ENCODE results near the gene LLGL2. TPM values are rescaled to one million over a fixed set of nuclear protein-coding genes. Genes with fewer than 3 reads are reported as not detected.

LLGL2 gene
- total and polyA plus RNA-seq, 10 of the 15 experiments (the other 5 are each of a cell fraction or from before 2014, with no cell fraction given): 0.21 to 9.9 (median 4.5) TPM

DNA sequence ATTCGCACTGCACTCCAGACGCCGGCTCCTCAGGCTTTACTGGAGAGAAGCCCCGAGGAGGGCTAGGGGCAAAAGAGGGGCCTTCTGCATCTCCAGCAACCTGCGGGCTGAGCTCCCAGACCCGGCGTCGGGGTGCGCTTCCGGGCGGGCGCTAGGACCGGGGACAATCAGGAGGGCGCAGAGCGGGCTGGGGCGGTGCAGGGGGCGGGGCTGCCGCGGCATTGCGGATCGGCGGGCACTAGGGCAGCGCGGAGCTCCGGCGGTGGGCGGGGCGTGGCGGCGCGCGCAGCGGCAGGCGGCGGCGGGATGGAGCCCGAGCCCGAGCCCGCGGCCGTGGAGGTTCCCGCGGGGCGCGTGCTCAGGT lies 9.3 kb upstream of the LLGL2 start, which contains the start of gene TSEN54 (continued):
- TF ChIP-seq ZBTB33 (IDR thresholded peaks at IDR 0.05) (no peak), NFIC (IDR thresholded peaks at IDR 0.05; ENCODE audit: low read depth, low read length) (no peak), CBX5 (IDR thresholded peaks at IDR 0.05; ENCODE audit: low read depth) (no peak), MXI1 (IDR thresholded peaks at IDR 0.05; ENCODE audit: low read depth, low read length) (no peak), MTA3 (IDR thresholded peaks at IDR 0.05; ENCODE audit: borderline replicate concordance, low read length) (no peak), ETV6 (conservative IDR thresholded peaks at IDR 0.05 in 1 of 2, IDR thresholded peaks at IDR 0.05 in 1 of 2; ENCODE audit: borderline replicate concordance in 1 of 2, low read depth in 1 of 2) (no peak), CUX1 (IDR thresholded peaks at IDR 0.05; ENCODE audit: insufficient replicate concordance, low read depth, low read length) (no peak), POLR2AphosphoS2 (IDR thresholded peaks at IDR 0.05; ENCODE audit: low read depth, low read length) (no peak), MEF2A (IDR thresholded peaks at IDR 0.05; ENCODE audit: insufficient read depth, low read depth, low read length) (no peak), SMAD1 (IDR thresholded peaks at IDR 0.05; ENCODE audit: low read depth, partially characterized antibody) (no peak), FOXM1 (IDR thresholded peaks at IDR 0.05; ENCODE audit: low read depth, low read length) (no peak), ASH2L (IDR thresholded peaks at IDR 0.05; ENCODE audit: borderline replicate concordance, low read depth) (no peak), TARDBP (IDR thresholded peaks at IDR 0.05; ENCODE audit: borderline replicate concordance) (no peak), PML (IDR thresholded peaks at IDR 0.05; ENCODE audit: low read length) (no peak), GABPA (IDR thresholded peaks at IDR 0.05; ENCODE audit: low read depth) (no peak), RAD51 (IDR thresholded peaks at IDR 0.05) (no peak), RBBP5 (conservative IDR thresholded peaks at IDR 0.05) (no peak), RB1 (IDR thresholded peaks at IDR 0.05; ENCODE audit: borderline replicate concordance) (no peak; the same call in 1 of the 2 replicates), SRF (IDR thresholded peaks at IDR 0.05; ENCODE audit: low read depth in 2 of 2, low read length in 2 of 2) (no peak)
- TF ChIP-seq, protein P1, sequence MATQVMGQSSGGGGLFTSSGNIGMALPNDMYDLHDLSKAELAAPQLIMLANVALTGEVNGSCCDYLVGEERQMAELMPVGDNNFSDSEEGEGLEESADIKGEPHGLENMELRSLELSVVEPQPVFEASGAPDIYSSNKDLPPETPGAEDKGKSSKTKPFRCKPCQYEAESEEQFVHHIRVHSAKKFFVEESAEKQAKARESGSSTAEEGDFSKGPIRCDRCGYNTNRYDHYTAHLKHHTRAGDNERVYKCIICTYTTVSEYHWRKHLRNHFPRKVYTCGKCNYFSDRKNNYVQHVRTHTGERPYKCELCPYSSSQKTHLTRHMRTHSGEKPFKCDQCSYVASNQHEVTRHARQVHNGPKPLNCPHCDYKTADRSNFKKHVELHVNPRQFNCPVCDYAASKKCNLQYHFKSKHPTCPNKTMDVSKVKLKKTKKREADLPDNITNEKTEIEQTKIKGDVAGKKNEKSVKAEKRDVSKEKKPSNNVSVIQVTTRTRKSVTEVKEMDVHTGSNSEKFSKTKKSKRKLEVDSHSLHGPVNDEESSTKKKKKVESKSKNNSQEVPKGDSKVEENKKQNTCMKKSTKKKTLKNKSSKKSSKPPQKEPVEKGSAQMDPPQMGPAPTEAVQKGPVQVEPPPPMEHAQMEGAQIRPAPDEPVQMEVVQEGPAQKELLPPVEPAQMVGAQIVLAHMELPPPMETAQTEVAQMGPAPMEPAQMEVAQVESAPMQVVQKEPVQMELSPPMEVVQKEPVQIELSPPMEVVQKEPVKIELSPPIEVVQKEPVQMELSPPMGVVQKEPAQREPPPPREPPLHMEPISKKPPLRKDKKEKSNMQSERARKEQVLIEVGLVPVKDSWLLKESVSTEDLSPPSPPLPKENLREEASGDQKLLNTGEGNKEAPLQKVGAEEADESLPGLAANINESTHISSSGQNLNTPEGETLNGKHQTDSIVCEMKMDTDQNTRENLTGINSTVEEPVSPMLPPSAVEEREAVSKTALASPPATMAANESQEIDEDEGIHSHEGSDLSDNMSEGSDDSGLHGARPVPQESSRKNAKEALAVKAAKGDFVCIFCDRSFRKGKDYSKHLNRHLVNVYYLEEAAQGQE (IDR thresholded peaks at IDR 0.05; ENCODE audit: low read depth, low read length): no peak; the same call in 1 of the 2 replicates
